ENCODE measurements around the gene MYL2.

MYL2 gene

DNA sequence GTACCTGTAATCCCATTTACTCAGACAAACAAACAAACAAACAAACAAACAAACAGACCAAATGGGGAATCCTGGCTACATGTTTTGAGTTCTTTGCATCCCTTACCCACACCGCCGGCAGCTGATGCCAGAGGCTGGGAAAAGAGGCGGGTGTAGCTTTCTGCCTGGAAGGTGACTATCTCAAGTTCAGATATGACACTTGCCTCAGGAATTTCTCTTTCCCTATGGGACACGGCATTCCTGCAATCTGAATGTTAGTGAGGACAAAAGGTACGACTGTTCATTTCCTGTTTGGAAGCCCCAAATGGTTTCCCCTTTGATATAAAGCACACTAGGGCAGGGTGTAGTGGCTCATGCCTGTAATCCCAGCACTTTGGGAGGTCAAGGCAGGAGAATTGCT, 2.9 kb downstream of the MYL2 start:
- peaks cover 16% of the 10 kb centered on the region for H3K4me1 ChIP-seq (ENCODE audit: control insufficient read depth, low read length)
- no peaks in the 10 kb centered on the region for H4K20me1 ChIP-seq (ENCODE audit: control insufficient read depth, insufficient read depth, low read depth, low read length)
- no peaks in the 10 kb centered on the region for H3K9me3 ChIP-seq (ENCODE audit: control insufficient read depth, insufficient read depth, low read length)
- no peak overlapping the region for H3K4me2 ChIP-seq (ENCODE audit: low read length)
- no peak overlapping the region for H3K27ac ChIP-seq (ENCODE audit: low read depth, low read length)
- H3K4me3 ChIP-seq (ENCODE audit: low read length), result no peak overlapping the region
- no peaks in the 10 kb centered on the region for H3K36me3 ChIP-seq (ENCODE audit: control insufficient read depth, low read length)
- H3K9me2 ChIP-seq (replicated peaks; ENCODE audit: control insufficient read depth, low read length), result no peaks in the 10 kb centered on the region
- TF ChIP-seq EZH2phosphoT487 (IDR thresholded peaks at IDR 0.05; ENCODE audit: borderline replicate concordance, low read length), result no peak
- TF ChIP-seq, protein P1, sequence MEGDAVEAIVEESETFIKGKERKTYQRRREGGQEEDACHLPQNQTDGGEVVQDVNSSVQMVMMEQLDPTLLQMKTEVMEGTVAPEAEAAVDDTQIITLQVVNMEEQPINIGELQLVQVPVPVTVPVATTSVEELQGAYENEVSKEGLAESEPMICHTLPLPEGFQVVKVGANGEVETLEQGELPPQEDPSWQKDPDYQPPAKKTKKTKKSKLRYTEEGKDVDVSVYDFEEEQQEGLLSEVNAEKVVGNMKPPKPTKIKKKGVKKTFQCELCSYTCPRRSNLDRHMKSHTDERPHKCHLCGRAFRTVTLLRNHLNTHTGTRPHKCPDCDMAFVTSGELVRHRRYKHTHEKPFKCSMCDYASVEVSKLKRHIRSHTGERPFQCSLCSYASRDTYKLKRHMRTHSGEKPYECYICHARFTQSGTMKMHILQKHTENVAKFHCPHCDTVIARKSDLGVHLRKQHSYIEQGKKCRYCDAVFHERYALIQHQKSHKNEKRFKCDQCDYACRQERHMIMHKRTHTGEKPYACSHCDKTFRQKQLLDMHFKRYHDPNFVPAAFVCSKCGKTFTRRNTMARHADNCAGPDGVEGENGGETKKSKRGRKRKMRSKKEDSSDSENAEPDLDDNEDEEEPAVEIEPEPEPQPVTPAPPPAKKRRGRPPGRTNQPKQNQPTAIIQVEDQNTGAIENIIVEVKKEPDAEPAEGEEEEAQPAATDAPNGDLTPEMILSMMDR (IDR thresholded peaks at IDR 0.05; ENCODE audit: low read depth, low read length, poor library complexity, severe bottlenecking), result no peak
- no peaks in the 10 kb centered on the region for H3K27me3 ChIP-seq (ENCODE audit: control insufficient read depth, low read length)
- H3K79me2 ChIP-seq (ENCODE audit: control insufficient read depth, low read length), result no peaks in the 10 kb centered on the region
- H3F3A ChIP-seq (ENCODE audit: control insufficient read depth, insufficient read depth), result no peaks in the 10 kb centered on the region

DNA sequence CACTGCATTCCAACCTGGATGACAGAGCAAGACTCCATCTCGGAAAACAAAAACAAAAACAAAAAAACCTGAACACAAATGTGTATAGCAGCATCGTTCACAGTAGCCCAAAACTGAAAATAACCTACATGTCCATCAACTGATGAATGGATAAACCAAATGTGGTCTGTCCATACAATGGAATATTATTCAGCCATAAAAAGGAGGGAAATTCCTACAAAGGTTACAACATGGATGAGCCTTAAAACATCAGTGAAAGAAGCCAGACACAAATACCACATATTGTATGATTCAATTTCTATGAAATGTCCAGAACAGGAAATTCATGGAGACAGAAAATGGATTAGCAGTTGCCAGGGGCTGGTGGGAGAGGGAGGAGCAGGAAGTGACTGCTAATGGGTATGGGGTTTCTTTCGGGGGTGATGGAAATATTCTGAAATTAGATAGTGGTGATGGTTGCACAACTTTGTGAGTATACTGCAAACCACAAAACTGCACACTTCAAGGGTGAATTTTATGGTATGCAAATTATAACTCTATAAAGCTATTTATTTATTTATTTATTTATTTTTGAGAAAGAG, 4.0 kb downstream of the MYL2 start:
- no peaks in the 10 kb centered on the region for H3K27me3 ChIP-seq (ENCODE audit: control insufficient read depth, low read length)
- no peaks in the 10 kb centered on the region for H4K20me1 ChIP-seq (ENCODE audit: control insufficient read depth, insufficient read depth, low read depth, low read length)
- no peak overlapping the region for H3K4me2 ChIP-seq (ENCODE audit: low read length)
- TF ChIP-seq, protein P1 (IDR thresholded peaks at IDR 0.05; ENCODE audit: low read depth, low read length, poor library complexity, severe bottlenecking), result no peak
- TF ChIP-seq EZH2phosphoT487 (IDR thresholded peaks at IDR 0.05; ENCODE audit: borderline replicate concordance, low read length), result no peak
- H3K36me3 ChIP-seq (ENCODE audit: control insufficient read depth, low read length), result no peaks in the 10 kb centered on the region
- no peak overlapping the region for H3K27ac ChIP-seq (ENCODE audit: low read depth, low read length)
- H3F3A ChIP-seq (ENCODE audit: control insufficient read depth, insufficient read depth), result no peaks in the 10 kb centered on the region
- no peaks in the 10 kb centered on the region for H3K9me3 ChIP-seq (ENCODE audit: control insufficient read depth, insufficient read depth, low read length)
- H3K79me2 ChIP-seq (ENCODE audit: control insufficient read depth, low read length), result no peaks in the 10 kb centered on the region
- H3K4me1 ChIP-seq (ENCODE audit: control insufficient read depth, low read length), result peaks cover 16% of the 10 kb centered on the region
- no peaks in the 10 kb centered on the region for H3K9me2 ChIP-seq (replicated peaks; ENCODE audit: control insufficient read depth, low read length)
- H3K4me3 ChIP-seq (ENCODE audit: low read length), result no peak overlapping the region

DNA sequence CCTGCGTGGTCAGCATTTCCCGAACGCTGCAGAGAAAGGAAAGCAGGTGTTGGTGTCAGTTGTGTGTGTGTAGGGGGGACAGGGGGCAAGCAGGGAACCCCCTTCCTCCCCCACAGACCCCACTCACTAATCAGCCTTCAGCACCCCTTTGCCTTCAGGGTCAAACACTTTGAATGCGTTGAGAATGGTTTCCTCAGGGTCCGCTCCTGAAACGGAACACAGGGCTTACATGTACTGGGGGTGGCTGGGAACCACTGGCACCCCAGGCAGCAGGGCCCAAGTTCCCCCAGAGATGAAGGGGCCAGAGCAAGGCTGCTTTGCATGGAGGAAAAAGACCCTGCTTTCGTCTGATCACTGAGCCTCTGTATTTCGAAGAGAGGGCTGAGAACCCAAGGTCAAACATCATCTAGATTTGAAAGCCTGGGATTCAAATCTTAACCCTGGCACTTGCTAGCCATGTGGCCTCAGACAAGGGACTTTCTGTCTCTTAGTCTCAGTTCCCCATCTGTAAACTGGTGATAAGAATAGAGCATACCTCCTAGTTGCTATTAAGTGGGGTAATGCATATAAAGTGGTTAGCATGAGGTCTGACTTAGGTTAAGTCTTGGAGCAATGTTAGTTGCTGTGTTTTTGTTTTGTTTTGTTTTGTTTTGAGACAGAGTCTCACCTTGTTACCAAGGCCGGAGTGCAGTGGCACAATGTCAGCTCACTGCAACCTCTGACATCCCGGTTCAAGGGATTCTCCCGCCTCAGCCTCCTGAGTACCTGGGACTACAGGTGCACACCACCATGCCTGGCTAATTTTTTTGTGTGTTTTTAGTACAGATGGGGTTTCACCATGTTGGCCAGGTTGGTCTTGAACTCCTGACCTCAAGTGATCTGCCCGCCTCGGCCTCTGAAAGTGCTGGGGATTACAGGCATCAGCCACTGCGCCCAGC, 7.0 kb downstream of the MYL2 start:
- no peaks in the 10 kb centered on the region for H3K27me3 ChIP-seq (ENCODE audit: control insufficient read depth, low read length)
- H3K4me3 ChIP-seq (ENCODE audit: low read length), result peak overlapping the region; percentile 3; the same call in 1 of the 2 replicates
- H3F3A ChIP-seq (ENCODE audit: control insufficient read depth, insufficient read depth), result no peaks in the 10 kb centered on the region
- no peaks in the 10 kb centered on the region for H3K79me2 ChIP-seq (ENCODE audit: control insufficient read depth, low read length)
- H3K27ac ChIP-seq (ENCODE audit: low read depth, low read length), result peak overlapping the region; percentile 7; the same call in 1 of the 2 replicates
- H3K36me3 ChIP-seq (ENCODE audit: control insufficient read depth, low read length), result no peaks in the 10 kb centered on the region
- TF ChIP-seq, protein P1 (IDR thresholded peaks at IDR 0.05; ENCODE audit: low read depth, low read length, poor library complexity, severe bottlenecking), result no peak
- TF ChIP-seq EZH2phosphoT487 (IDR thresholded peaks at IDR 0.05; ENCODE audit: borderline replicate concordance, low read length), result no peak
- peaks cover 16% of the 10 kb centered on the region for H3K4me1 ChIP-seq (ENCODE audit: control insufficient read depth, low read length)
- H3K9me3 ChIP-seq (ENCODE audit: control insufficient read depth, insufficient read depth, low read length), result no peaks in the 10 kb centered on the region
- no peaks in the 10 kb centered on the region for H3K9me2 ChIP-seq (replicated peaks; ENCODE audit: control insufficient read depth, low read length)
- peak overlapping the region; percentile 52 for H3K4me2 ChIP-seq (ENCODE audit: low read length)
- no peaks in the 10 kb centered on the region for H4K20me1 ChIP-seq (ENCODE audit: control insufficient read depth, insufficient read depth, low read depth, low read length)
